HG03103 (cell line): ENCODE data around the gene GGT5.
"Not testable (repeated sequence)": the region's sequence is repeated elsewhere in the genome, so short reads cannot be mapped to it uniquely, and the experiment has no call there.

Source experiments
- ATAC-seq: cut with Tn5 transposase; IDR thresholded peaks from one replicate; pipeline ENCODE4 v1.9.1; 2021; ENCODE audit warnings: low read depth; ENCODE audit not compliant: unreplicated experiment

Gene GGT5

DNA sequence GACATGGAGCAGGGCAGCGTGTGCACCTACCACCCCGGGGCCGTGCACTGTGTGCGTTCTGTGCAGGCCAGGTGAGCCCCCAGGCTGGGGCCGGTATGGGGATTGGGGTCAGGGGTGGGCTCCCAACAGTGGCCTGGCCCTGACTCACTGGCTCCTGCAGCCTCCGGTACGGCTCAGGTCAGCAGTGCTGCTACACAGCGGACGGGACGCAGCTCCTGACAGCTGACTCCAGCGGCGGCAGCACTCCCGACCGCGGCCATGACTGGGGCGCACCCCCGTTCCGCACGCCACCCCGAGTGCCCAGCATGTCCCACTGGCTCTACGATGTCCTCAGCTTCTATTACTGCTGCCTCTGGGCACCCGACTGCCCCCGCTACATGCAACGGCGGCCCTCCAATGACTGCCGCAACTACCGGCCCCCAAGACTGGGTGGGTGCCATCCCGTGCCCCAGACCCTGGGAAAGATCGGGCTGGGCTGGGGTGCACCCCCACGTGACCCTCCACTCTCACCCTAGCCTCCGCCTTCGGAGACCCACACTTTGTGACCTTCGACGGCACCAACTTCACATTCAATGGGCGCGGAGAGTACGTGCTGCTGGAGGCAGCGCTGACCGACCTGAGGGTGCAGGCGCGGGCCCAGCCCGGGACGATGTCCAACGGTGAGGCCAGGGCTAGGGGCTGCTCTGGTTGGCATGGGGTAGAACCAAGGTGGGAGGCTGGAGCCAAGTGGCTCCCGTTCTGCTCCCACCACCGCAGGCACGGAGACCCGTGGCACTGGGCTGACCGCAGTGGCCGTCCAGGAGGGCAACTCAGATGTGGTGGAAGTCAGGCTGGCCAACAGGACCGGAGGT, 59.2 kb downstream of the GGT5 start:
- no peak for ATAC-seq

DNA sequence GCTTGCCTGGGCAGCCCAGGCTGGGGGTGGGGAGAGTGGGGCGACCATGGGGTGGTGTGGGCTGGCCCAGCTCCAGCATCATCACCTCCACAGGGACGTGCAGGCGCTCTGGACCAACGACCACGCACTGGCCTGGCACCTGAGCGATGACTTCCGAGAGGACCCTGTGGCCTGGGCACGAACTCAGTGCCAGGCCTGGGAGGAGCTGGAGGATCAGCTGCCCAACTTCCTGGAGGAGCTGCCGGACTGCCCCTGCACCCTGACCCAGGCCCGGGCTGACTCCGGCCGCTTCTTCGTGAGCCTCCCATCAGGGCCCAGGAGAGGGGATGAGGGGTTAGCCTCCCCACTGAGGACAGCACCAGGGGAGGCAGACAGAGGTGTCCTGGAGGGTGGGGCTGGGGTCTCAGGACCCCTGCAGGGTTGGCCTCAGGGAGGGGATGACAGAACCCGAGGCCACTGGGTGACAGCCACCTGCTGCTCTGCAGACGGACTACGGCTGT, 59.8 kb downstream of the GGT5 start:
- no peak for ATAC-seq

DNA sequence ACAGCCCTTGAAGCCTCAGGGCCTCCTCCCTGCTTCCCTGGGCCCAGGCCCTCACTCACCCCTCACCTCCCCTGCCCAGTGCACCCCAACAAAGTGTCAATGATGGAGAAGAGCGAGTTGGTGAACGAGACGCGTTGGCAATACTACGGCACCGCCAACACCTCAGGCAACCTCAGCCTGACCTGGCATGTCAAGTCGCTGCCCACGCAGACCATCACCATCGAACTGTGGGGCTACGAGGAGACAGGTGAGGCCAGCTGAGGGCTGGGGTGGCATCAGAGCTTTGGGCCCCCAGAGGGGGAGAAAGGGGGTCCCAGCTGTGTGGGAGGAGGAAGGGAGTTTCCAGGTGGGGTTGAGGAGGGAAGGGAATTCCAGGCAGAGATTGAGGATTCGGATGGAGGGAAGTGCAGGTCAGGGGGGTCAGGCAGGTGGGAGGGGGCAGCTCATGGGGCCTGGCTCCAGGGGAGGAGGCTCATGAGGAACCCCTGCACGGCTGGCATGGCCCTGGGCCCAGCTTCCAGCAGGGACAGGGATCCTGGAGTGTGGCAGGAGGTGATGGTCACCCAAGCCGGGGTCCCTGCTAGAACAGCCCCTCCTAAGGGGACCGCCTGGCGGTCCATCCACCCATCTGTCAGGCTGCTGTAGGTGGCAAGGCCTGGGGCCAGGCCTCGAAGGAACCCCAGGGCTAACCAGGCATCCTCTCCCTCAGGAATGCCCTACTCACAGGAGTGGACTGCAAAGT, 60.7 kb downstream of the GGT5 start:
- no peak for ATAC-seq

DNA sequence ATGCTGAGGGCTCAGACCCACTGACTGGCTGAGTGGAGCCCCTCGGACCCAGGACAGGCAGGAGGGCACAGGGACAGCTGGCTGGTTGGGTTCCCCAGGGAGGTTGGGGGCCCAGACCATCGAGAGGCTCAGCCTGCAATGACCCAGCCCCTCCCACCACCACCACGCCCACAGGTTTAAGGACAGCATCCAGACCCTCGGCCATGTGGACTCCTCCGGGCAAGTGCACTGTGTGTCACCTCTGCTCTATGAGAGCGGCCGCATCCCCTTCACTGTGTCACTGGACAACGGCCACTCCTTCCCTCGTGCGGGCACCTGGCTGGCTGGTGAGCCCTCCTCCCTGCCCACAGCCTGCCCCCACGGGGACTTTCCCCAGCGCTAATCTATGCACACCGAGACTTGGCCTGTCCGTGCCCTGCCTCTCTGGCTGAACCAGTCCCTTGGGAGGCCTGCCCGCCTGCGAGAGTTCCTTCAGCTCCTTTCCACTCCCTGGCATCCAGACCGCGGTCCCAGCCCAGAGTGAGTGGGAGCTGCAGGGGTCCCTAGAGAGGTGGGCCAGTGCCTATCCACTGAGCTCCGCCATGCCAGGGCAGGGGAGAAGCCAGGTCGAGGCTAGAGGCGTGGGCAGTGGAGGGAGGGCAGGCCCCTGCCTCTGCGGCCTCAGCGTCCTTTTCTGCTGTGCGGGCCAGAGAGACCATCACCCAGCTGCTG, 61.4 kb downstream of the GGT5 start:
- no peak for ATAC-seq

DNA sequence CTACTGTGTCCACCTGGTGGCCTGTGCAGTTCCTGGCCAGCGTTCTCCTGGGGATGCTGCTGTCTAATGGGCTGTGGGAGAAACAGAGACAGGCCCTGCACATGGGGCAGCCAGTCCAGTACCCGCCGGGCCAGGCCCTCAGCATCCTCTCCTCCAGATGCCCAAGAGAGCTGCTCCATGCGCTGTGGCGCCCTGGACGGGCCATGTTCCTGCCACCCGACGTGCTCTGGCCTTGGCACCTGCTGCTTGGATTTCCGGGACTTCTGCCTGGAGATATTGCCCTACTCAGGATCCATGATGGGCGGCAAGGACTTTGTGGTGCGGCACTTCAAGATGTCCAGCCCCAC, 62.0 kb downstream of the GGT5 start:
- ATAC-seq, result not testable (repeated sequence)

DNA sequence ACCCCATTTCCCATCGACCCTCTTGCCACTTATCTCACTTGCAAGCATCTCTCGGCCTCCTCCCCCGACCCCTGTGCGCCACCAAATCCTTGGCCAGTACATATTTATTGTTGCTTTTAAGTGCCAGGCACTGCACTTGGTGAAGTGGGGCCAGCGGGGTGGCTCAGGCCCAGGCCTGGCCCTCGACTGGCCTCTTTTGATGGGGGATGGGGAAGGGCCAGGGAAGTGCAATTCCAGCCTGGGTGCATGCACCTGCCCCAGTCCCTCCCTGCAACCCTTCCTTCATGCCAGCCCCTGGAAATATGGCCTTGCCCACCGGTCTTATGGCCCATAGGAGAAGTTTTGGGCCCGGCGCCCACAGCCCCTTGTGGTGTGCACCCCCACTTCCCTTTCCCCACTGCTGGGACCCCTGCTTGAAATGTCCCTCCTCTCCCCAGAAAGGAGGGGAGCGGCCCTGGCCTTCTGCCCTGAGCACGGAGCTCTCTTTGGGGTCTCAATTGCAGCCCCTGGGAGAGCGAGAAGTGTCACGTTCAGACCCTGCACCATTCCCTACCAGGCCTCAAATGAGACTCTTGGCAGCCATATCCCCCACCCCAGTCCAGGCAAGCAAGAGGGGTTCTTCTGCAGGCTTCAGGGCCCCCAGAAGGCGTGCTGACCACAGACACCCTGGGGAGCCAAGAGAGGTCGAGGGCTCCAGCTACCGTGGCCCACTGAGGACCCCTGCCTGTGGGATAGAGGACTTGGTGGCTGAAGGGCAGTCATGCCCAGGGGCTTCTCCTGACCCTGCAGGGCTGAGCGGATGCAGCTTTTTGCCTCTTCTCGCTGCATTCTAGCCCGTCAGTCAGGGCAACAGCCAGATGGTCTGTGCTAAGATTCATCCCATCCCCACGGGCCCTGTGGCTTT, 62.6 kb downstream of the GGT5 start:
- ATAC-seq, result no peak

DNA sequence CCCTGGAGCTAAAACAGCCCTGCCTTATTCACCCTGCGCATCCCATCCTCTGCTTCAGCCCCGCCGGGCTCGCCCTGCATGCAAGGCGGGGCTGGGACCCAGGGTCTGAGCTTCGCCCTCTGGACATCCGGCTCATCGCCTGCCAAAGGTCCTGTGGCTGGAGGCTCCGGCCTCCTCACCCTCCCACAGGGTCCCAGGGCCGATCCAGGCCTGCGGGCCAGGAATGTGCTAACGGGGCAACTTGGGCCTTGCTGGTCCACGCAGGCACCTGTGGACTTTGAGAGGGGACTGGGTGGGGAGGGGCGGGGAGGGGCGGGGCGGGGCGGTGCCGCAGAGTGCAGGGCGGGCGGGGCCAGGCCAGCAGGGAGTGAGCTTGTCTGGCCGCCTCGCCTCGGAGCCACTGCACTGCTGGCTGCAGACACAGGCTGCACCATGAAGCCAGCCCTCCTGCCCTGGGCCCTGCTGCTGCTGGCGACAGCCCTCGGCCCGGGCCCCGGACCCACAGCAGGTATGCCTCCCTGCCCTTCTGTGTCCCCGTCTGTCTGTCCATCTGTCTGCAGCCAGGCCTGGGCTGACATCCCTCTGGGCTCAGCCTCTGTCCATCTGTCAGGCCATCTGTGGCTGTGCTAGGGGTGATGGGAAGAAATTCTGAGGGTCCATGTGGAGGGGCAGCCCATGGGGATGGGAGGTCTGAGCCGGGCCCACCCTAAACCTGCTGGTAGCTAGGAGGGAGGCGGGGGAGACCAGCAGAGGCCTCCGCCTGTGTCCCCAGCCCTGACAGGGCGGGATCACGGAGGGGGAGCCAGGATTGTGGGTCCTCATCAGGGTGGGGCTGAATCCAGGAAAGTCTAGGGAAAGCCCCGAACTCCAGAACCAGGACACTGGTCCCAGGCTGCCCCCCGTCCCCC, 63.5 kb downstream of the GGT5 start, which contains the start of gene SUSD2:
TSS of gene SUSD2 (plus strand) at position 400 of the 908 bp plus-strand sequence. CDS start at position 433, 33 bp downstream.
- no peak for ATAC-seq

DNA sequence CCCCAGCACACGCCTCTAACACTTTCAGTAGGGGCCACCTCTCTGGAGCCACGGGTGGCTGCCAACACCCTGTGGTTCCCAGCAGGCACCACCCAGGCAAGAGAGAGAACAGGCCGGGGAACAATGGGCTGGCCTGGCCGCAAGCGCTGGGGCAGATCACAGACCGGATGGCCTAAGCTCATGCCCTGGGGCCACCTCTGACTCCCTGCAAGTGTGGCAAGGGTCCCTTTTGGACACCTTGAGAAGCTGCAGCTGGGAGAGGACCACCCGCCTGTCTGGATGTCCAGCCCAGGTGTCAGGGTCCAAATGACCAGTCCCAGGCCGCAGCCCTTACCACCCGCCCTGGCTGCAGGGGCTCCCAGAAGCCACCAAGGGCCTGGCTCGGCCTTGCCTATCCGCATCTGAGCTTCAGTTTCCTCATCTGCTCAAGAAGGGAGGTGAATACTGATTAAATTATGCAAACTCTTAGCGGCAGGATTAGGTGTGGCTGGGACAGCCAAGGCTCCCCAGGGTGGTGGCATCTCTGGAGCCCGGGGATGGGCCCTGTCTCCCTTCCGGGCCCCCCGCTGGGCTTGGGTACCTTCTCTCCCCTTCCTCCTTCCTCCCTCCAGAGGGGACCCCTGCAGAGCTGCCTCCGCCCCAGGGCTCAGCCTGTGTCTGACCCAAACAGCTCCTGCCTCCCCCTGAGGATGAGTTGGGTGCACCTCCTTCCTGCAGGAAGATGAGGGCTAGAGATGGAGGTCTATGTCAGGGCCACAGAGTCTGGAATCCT, 64.4 kb downstream of the GGT5 start:
- ATAC-seq, result no peak

DNA sequence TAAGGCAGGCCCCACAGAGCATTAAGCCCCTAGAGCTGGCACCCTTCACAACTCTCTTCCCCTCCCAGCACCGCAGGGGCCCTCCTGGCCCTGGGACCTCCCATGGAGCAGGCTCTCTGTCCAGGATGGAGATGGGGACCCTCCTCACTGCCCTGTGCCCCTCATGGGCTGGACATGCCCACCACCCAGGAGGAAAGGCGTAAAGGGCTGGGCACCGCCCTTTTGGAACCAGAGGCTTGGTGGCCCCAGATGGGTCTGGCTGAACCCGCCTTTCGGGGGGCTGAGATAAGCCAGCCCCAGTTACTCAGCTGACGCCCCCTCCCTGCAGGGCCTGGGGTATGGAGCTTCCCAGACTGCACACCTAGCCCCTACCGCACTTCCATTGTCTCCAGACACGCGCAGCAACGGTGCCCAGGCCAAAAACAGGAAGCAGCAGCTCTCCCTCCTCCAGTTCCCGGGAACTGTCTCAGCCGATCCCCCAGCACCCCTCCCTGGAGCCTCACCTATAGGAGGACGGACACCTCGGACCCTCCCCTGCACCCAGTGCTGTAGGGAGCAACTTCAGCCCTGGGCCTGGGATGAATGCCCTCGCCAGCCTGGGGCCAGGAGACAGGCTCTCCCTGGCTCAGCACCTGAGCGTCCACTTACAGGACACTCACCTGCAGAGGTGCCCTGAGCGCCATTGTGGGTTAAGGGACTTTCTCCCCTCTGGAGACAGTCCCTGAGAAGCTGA, 65.2 kb downstream of the GGT5 start:
- ATAC-seq, result no peak

DNA sequence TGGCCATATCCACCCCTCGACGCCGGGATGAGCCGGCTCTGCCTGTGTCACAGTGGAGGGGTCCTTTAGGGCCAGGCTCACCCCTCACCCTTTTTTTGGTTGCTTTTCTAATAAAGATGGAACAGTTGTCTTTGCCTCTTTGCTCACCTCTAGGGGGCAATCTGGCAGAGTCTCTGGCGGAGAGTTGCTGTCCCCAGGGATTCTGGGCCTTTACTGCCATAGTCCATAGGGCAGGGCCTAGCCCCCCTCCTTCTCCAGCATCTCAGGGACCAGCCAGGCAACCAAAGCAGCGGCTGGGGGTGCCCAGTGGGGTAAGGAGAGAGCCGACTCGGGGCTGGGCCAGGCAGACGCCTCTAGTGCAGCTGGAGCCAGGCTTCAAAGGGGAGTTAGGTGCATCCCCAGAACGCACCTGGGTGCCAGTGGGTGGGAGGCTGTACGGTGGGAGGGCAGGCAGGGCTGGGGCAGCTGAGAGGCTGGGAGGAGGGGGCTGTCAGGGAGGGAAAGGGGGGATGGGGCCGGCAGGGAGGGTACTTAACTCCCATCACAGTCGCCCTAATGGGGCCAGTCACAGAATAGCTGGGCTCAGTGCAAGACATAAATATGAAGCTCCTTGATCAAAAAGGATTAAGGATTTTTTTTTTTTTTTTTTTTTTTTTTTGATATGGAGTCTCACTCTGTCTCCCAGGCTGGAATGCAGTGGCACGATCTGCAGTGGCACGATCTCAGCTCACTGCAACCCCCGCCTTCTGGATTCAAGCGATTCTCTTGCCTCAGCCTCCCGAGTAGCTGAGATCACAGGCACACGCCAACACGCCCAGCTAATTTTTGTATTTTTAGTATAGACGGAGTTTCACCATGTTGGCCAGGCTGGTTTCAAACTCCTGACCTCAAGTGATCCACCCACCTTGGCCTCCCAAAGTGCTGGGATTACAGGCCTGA, 66.1 kb downstream of the GGT5 start:
- no peak for ATAC-seq

DNA sequence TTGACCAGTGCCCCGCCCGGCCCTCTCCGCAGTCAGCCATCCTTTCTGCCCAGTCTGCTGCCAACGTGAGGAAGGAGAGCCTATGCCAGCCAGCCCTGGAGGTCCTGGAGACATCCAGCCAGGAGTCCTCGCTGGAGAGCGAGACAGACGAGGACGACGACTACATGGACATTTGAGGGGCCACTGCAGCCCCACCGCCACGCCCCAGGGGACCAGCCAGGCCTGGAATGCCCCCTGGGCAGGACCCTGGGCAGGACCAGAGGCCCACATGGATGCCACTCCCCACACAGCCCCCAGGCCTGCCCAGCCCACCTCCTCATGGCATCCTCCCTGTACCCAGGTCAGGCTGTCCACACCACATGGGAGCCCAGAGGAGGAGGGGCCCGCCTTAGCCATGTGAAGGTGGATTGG, 66.9 kb downstream of the GGT5 start:
- no peak for ATAC-seq

DNA sequence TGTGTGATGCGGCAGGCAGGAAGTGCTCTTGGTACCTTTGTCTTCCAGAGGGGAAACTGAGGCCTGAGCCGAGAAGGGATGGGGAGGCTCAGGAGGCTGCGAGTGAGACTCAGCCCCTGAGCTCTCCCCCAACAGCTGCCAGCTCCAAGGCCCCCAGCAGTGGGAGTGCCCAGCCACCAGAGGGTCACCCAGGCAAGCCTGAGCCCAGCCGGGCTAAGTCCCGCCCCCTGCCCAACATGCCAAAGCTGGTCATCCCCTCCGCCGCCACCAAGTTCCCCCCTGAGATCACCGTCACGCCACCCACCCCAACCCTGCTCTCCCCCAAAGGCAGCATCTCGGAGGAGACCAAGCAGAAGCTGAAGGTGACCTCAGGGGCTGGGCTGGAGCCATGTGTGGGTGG, 67.4 kb downstream of the GGT5 start:
- ATAC-seq, result no peak

DNA sequence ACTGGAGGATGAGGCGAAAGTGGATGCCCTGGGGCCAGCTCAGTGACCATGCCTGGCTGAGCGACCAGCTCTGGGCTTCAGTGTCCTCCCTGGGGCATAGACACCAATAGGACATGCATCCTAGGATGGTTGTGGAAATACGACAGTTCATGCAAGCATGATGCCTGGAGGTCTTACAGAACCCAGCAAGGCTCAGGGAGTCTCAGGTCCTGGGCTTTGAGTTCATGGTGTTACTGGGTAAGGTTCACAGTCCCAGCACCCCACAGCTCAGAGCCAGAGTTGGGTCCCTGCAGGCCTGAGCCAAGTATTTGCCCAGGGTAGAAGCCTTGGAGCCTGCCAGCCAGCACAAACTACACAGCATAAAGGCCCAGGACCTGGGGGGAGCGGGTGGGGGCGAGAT, 67.8 kb downstream of the GGT5 start:
- ATAC-seq, result no peak

DNA sequence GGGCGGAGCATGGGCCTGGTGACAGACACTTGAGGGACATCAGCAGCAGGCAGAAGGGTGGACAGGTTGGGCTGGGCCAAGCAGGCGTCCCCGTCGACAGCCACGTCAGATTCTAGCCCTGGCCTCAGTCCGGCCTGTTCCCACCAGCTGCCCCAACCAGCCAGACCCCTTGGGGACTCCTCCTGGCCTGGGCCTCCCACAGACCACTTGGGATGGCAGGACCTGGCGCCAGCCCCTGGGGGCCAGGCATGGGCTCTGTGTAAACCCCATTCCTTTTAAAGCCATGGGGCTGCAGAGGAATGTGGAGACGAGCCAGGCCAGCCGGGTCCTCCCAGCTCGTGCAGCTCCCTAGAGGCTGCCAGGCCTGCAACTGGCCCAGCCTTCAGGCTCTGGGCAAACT, 68.3 kb downstream of the GGT5 start:
- ATAC-seq, result no peak

DNA sequence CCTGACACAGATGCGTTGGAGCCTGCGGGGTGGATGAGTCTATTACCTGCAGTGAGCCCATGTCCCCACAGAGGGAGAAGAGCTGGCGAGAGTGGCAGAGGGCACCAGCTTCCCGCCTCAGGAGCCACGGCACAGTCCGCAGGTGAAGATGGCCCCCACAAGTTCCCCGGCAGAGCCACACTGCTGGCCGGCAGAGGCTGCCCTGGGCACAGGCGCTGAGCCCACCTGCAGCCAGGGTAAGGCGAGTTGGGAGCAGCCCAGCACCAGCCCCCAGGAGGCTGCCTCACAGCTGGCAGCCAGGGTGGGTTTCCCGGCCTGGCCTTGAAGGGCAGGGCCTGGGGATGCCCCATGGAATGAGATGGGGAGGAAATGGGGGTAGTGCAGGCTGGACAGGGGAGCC, 68.8 kb downstream of the GGT5 start:
- no peak for ATAC-seq

DNA sequence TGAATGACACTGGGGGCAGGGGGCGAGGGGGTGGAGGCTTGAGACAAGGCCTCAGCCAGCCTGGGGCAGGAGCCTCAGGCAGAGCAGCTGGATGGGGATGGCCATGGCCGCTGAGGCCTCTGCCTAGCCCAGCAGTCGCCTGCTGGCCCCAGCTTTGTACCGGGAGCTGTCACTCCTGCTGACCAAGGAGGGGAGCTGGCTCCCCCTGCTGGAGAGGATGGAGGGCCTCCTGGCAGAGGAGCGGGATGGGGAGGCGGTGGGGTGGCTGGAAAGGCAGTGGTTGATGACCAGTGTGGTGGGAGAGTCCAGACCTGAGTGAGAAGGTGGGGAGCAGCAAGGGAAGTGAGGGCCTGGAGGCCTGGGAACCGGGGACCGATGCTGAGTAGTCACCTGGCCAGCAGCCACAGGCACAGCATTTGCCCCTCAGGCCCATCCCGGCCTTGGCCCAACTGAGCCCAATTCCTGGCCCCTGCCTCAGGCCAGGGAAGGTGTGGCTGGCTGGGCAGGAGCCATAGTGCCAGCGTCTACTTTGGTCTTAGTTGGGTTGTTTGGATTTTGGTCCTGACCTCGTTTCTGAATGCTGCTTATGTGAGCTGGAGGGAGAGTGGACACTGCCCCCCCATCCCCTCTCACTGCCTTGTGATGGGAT, 69.6 kb downstream of the GGT5 start:
- ATAC-seq, result no peak
